ENCODE results near the gene FGGY.
A peak's percentile ranks its signal among the peaks of the same experiment; 100 is the strongest.

Gene FGGY

GRCh38 chr1:59329412-59330053, 32.6 kb downstream of the FGGY start:
- POLR2A ChIA-PET (ENCODE audit: low non-redundant PET), result no interaction called here

GRCh38 chr1:59331686-59332620, 35.1 kb downstream of the FGGY start:
- DNase-seq (ENCODE audit: low spot score), result no peak
- CTCF ChIA-PET, result interaction anchor here (0.7 to 0.9 kb wide), 2 partner anchors 104 to 409 kb away, joined by 3 read pairs; no protein-coding TSS in a partner anchor
- POLR2A ChIA-PET (ENCODE audit: low non-redundant PET), result no interaction called here
- no peak for TF ChIP-seq CTCF (conservative IDR thresholded peaks at IDR 0.05; ENCODE audit: low read depth)
- no peak overlapping the region for H3K27ac ChIP-seq

More at GRCh38 chr1:59329412-59330053, 32.6 kb downstream of the FGGY start:
- no peak for TF ChIP-seq CTCF (conservative IDR thresholded peaks at IDR 0.05; ENCODE audit: low read depth)
- peak; percentile 80 for DNase-seq (ENCODE audit: low spot score)
- CTCF ChIA-PET, result no interaction called here
- no peak overlapping the region for H3K27ac ChIP-seq

- ChIA-PET POLR2A (ENCODE audit: low non-redundant PET) (no interaction called here), CTCF (no interaction called here)
- DNase-seq (ENCODE audit: low spot score), result no peak
- no peak for TF ChIP-seq CTCF (conservative IDR thresholded peaks at IDR 0.05; ENCODE audit: low read depth)
- no peak overlapping the region for H3K27ac ChIP-seq
Measured at GRCh38 chr1:59332983-59333382, 36.1 kb downstream of the FGGY start.

GRCh38 chr1:59333626-59334277, 36.9 kb downstream of the FGGY start:
- no peak overlapping the region for H3K27ac ChIP-seq
- no peak for DNase-seq (ENCODE audit: low spot score)
- POLR2A ChIA-PET (ENCODE audit: low non-redundant PET), result no interaction called here
- no peak for TF ChIP-seq CTCF (conservative IDR thresholded peaks at IDR 0.05; ENCODE audit: low read depth)
- CTCF ChIA-PET, result interaction anchor here (0.7 kb wide), 1 partner anchor 144 kb away, joined by 3 read pairs; no protein-coding TSS in a partner anchor

GRCh38 chr1:59340411-59341307, 43.8 kb downstream of the FGGY start:
- CTCF ChIA-PET, result no interaction called here
- H3K27ac ChIP-seq, result no peak overlapping the region
- TF ChIP-seq CTCF (conservative IDR thresholded peaks at IDR 0.05; ENCODE audit: low read depth), result no peak
- POLR2A ChIA-PET (ENCODE audit: low non-redundant PET), result interaction anchor here (0.6 kb wide), 2 partner anchors 31 to 86 kb away, joined by 4 to 8 read pairs; no protein-coding TSS in a partner anchor
- no peak for DNase-seq (ENCODE audit: low spot score)
